Gastroesophageal sphincter (tissue), 3 donors: ENCODE results near the gene RLN1.
"Not testable (repeated sequence)": the region's sequence is repeated elsewhere in the genome, so short reads cannot be mapped to it uniquely, and the experiment has no call there.

ENCODE experiments used
- POLR2AphosphoS5 ChIP-seq: sonication (generic); formaldehyde crosslinking; IDR thresholded peaks from one replicate; pipeline ENCODE4 v1.6.1; 2017; ENCODE audit warnings: antibody characterized with exemption
- TF ChIP-seq, protein P1 (sequence below), 4 experiments: fragments of 200-600 bp in 2 of 4; fragments of 450-650 bp in 2 of 4; sonication (generic) in 1 of 4; IDR thresholded peaks; one replicate each; pipeline ENCODE4 v1.5.1; 2017 to 2019; ENCODE audit warnings: antibody characterized with exemption in 4 of 4, mild to moderate bottlenecking in 2 of 4, moderate library complexity in 2 of 4

- TF ChIP-seq, protein P1, sequence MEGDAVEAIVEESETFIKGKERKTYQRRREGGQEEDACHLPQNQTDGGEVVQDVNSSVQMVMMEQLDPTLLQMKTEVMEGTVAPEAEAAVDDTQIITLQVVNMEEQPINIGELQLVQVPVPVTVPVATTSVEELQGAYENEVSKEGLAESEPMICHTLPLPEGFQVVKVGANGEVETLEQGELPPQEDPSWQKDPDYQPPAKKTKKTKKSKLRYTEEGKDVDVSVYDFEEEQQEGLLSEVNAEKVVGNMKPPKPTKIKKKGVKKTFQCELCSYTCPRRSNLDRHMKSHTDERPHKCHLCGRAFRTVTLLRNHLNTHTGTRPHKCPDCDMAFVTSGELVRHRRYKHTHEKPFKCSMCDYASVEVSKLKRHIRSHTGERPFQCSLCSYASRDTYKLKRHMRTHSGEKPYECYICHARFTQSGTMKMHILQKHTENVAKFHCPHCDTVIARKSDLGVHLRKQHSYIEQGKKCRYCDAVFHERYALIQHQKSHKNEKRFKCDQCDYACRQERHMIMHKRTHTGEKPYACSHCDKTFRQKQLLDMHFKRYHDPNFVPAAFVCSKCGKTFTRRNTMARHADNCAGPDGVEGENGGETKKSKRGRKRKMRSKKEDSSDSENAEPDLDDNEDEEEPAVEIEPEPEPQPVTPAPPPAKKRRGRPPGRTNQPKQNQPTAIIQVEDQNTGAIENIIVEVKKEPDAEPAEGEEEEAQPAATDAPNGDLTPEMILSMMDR (IDR thresholded peaks at IDR 0.05) = not testable (repeated sequence)
- TF ChIP-seq POLR2AphosphoS5 = not testable (repeated sequence)
Measured at GRCh38 chr9:5331276-5331675, 8.4 kb downstream of the RLN1 start.
